ENCODE data around the gene TSPAN13. TPM values are rescaled to one million over a fixed set of nuclear protein-coding genes. Genes with fewer than 3 reads are reported as not detected.

TSPAN13 gene
- total and polyA plus RNA-seq, 2 of the 8 experiments (the other 6 are each of a cell fraction or from before 2014, with no cell fraction given) = 15.3 to 28.1 TPM

DNA sequence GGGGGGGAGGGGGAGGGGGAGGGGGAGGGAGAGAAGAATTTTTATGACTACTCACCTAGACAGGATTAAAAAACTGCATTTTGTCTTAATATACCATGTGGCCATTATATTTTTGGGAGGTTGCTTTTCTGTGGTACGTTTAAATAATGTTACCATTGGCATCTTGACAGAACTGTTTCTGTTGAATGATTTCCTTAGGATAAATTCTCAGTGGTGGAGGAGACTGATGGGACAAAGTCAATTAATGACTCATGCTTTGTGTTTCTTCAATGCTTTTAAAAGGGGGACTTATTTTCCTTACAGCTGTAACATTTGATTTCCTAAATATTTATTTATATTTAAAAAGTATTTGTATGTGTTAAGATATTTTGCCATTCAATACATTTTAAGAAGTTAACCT lies 37.5 kb downstream of the TSPAN13 start:
- H3K79me1 ChIP-seq (ENCODE audit: low read depth, low read length) = no peaks in the 10 kb centered on the region
- no peak overlapping the region for H4K91ac ChIP-seq (replicated peaks; ENCODE audit: insufficient read length, low read length)
- FAIRE-seq = no peak
- H3K18ac ChIP-seq (ENCODE audit: extremely low read depth, low read length) = no peak overlapping the region
- no peak overlapping the region for H4K8ac ChIP-seq (ENCODE audit: extremely low read depth, insufficient read depth, low read length)
- H3K9ac ChIP-seq (replicated peaks in 1 of 4; ENCODE audit: extremely low read depth in 1 of 4, low read depth in 3 of 4, low read length in 3 of 4) = no peak overlapping the region
- no peaks in the 10 kb centered on the region for H3K23me2 ChIP-seq (ENCODE audit: low read depth, low read length)
- H3K9me3 ChIP-seq (ENCODE audit: insufficient read depth in 2 of 2, low read depth in 1 of 2, low read length in 1 of 2) = no peaks in the 10 kb centered on the region; a peak in 1 of 4 replicates
- DNase-seq (ENCODE audit: low read depth in 1 of 2, low spot score in 2 of 2) = no peak
- no peak overlapping the region for H3K4me2 ChIP-seq (ENCODE audit: insufficient read depth in 1 of 2, low read depth in 2 of 2, low read length in 2 of 2)
- no peak overlapping the region for H2BK20ac ChIP-seq (ENCODE audit: low read length)
- no peaks in the 10 kb centered on the region for H4K20me1 ChIP-seq (replicated peaks in 1 of 2; ENCODE audit: control insufficient read depth in 1 of 2, insufficient read depth in 2 of 2, low read length in 2 of 2)
- no peak overlapping the region for H3K14ac ChIP-seq (ENCODE audit: insufficient read length)
- CTCF ChIA-PET (ENCODE audit: partially characterized antibody) = no interaction called here
- no peak overlapping the region for H2BK5ac ChIP-seq (ENCODE audit: low read depth, low read length)
- H2AFZ ChIP-seq (ENCODE audit: low read length) = no peak overlapping the region
- H3K36me3 ChIP-seq (ENCODE audit: control insufficient read depth in 2 of 4, insufficient read depth in 4 of 4, low read length in 3 of 4) = no peaks in the 10 kb centered on the region
- no peak overlapping the region for H2AK5ac ChIP-seq (ENCODE audit: low read depth, low read length)
- no peak overlapping the region for H3K23ac ChIP-seq (ENCODE audit: insufficient read length)
- H2BK120ac ChIP-seq (replicated peaks; ENCODE audit: low read depth, low read length) = no peak overlapping the region
- H3K27me3 ChIP-seq (replicated peaks in 1 of 4; ENCODE audit: control insufficient read depth in 3 of 4, extremely low read depth in 1 of 4, insufficient read depth in 3 of 4, low read length in 3 of 4) = no peaks in the 10 kb centered on the region
- H3K27ac ChIP-seq (ENCODE audit: low read depth, low read length) = no peak overlapping the region
- H2BK12ac ChIP-seq (ENCODE audit: low read depth, low read length) = no peak overlapping the region
- 100% methylated on average over 1 of the region's 1 CpG; no CpG with 5 or more reads in 1 of the 2 experiments for WGBS, 2 experiments (ENCODE audit: extremely low coverage in 1 of 2, insufficient coverage in 1 of 2, insufficient read length in 1 of 2, insufficient replicate concordance in 2 of 2, low coverage in 1 of 2, low lambda C conversion rate in 2 of 2, missing lambda C conversion rate in 1 of 2)
- H3K4me3 ChIP-seq (ENCODE audit: extremely low read depth in 1 of 4, insufficient read depth in 2 of 4, low read depth in 3 of 4, low read length in 4 of 4) = no peak overlapping the region
- H3K4ac ChIP-seq (replicated peaks; ENCODE audit: insufficient read length, low read depth, low read length) = no peak overlapping the region
- no peaks in the 10 kb centered on the region for H3K4me1 ChIP-seq (replicated peaks in 1 of 4; ENCODE audit: control insufficient read depth in 3 of 4, insufficient read depth in 4 of 4, low read length in 3 of 4)
- no peak overlapping the region for H3K56ac ChIP-seq (replicated peaks; ENCODE audit: insufficient read length, low read depth, low read length)
- no peak overlapping the region for H4K5ac ChIP-seq (ENCODE audit: insufficient read length, low read depth, low read length)
- H2BK15ac ChIP-seq (ENCODE audit: low read length) = no peak overlapping the region
- no peaks in the 10 kb centered on the region for H3K79me2 ChIP-seq (ENCODE audit: control insufficient read depth in 1 of 2, insufficient read depth in 2 of 2, low read length in 2 of 2)
- POLR2A ChIA-PET (ENCODE audit: partially characterized antibody) = no interaction called here
- TF ChIP-seq SIX5 (IDR thresholded peaks at IDR 0.05; ENCODE audit: low read depth, low read length) (no peak), CBX8 (IDR thresholded peaks at IDR 0.05; ENCODE audit: borderline replicate concordance, low read depth, low read length) (no peak), RXRA (IDR thresholded peaks at IDR 0.05; ENCODE audit: insufficient read depth, low read depth, low read length) (no peak), GTF2F1 (IDR thresholded peaks at IDR 0.05; ENCODE audit: borderline replicate concordance, low read depth, low read length) (no peak), ASH2L (IDR thresholded peaks at IDR 0.05; ENCODE audit: low read length) (no peak)
